Thoracic aorta (tissue), 2 donors: ENCODE data around the gene WDR43. TPM values are rescaled to one million over a fixed set of nuclear protein-coding genes. Genes with fewer than 3 reads are reported as not detected.

Experiments
- ATAC-seq: fragments of 150-250 bp; one replicate; pipeline ENCODE4 v1.8.0; 2017; ENCODE audit warnings: low read depth; ENCODE audit not compliant: insufficient number of reproducible peaks, low FRiP score
- DNase-seq: peaks from one replicate; pipeline ENCODE4 v3.0.0-alpha.2; 2020; ENCODE audit warnings: low spot score
- H3K27ac ChIP-seq, 2 donors: fragments of 200-600 bp; sonication (generic); 1 replicate in 1 of 2; 2 replicates in 1 of 2; pipeline ENCODE4 v1.5.1; 2016; ENCODE audit warnings: mild to moderate bottlenecking in 2 of 2, moderate library complexity in 2 of 2
- H3K27me3 ChIP-seq: fragments of 200-600 bp; sonication (generic); replicated peaks from 2 replicates; pipeline ENCODE4 v1.6.0; 2016; ENCODE audit warnings: mild to moderate bottlenecking; ENCODE audit not compliant: insufficient read depth
- H3K36me3 ChIP-seq: fragments of 200-600 bp; sonication (generic); one replicate; pipeline ENCODE4 v1.5.1; 2016
- H3K4me1 ChIP-seq, 2 donors: fragments of 200-600 bp; sonication (generic); 1 replicate in 1 of 2; 2 replicates in 1 of 2; pipeline versions ENCODE4 v1.5.1 to v1.6.0; 2016; ENCODE audit warnings: low read depth in 2 of 2, mild to moderate bottlenecking in 1 of 2; ENCODE audit not compliant: control insufficient read depth in 1 of 2
- H3K4me3 ChIP-seq: fragments of 200-600 bp; sonication (generic); 2 replicates; pipeline ENCODE4 v1.5.1; 2016; ENCODE audit warnings: mild to moderate bottlenecking
- H3K9me3 ChIP-seq: fragments of 200-600 bp; sonication (generic); 2 replicates; pipeline ENCODE4 v1.5.1; 2016
- total RNA-seq, 2 donors: library from RNA; depleted of rRNA; stranded (reverse); fragments of >200 nt; gene quantifications; one replicate each; pipeline versions ENCODE4 v1.1.0 to v1.2.3, GENCODE V29; 2016
- TF ChIP-seq, protein P1 (sequence below): fragments of 200-600 bp; sonication (generic); IDR thresholded peaks from one replicate; pipeline ENCODE4 v1.5.1; 2019; ENCODE audit warnings: antibody characterized with exemption

WDR43 gene
- total RNA-seq, 2 donors from 2014 or later, result 19.8 to 76.4 TPM

DNA sequence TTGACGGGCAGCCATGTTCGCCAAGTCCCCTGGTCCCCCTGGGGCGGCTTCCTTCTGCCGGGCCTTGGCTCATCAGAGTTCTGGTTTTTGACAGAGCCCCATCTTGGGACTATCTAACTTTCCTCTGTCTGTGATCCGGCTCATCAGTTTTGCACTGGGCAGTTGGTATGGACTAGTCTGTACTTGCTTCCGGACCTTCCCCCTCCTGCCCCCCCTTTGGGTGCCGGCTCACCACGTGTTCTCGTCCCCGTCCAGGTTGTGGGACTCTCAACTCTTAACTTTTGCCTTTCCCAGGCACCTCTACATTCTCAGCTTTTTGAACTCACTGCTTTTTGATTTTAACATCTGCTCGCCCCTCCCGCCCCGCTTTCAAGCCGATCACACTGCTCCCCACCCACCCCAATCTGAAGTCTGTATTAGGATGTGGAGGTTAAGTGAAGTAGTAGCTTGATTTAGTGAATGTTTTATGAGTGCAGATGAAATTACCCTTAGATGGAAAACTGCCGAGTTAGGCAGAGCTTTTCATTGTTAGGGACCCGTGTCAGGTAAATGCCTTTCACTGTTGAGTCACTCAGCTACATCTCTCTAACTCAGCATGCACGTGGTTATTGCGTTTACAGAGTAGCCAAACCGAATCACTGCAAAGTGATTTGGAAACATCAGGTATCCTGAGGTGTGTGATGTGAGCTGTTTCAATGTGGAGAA is 874 bp downstream of the WDR43 start:
- DNase-seq (peak; percentile 5), ATAC-seq (peak; percentile 15)
- TF ChIP-seq, protein P1, sequence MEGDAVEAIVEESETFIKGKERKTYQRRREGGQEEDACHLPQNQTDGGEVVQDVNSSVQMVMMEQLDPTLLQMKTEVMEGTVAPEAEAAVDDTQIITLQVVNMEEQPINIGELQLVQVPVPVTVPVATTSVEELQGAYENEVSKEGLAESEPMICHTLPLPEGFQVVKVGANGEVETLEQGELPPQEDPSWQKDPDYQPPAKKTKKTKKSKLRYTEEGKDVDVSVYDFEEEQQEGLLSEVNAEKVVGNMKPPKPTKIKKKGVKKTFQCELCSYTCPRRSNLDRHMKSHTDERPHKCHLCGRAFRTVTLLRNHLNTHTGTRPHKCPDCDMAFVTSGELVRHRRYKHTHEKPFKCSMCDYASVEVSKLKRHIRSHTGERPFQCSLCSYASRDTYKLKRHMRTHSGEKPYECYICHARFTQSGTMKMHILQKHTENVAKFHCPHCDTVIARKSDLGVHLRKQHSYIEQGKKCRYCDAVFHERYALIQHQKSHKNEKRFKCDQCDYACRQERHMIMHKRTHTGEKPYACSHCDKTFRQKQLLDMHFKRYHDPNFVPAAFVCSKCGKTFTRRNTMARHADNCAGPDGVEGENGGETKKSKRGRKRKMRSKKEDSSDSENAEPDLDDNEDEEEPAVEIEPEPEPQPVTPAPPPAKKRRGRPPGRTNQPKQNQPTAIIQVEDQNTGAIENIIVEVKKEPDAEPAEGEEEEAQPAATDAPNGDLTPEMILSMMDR, result no peak
- H3K9me3 ChIP-seq, result no peaks in the 10 kb centered on the region
- H3K27ac ChIP-seq, result peak overlapping the region; percentile 55 to 81
- H3K27me3 ChIP-seq, result no peaks in the 10 kb centered on the region
- peak overlapping the region; percentile 97 for H3K4me3 ChIP-seq
- no peaks in the 10 kb centered on the region for H3K36me3 ChIP-seq
- H3K4me1 ChIP-seq, result peaks cover 12 to 32% of the 10 kb centered on the region in 2 donors

- no peaks in the 10 kb centered on the region for H3K9me3 ChIP-seq
- H3K4me1 ChIP-seq, result peaks cover 12 to 32% of the 10 kb centered on the region in 2 donors
- H3K27ac ChIP-seq, result no peak overlapping the region
- no peak overlapping the region for H3K4me3 ChIP-seq
- H3K27me3 ChIP-seq, result no peaks in the 10 kb centered on the region
- ATAC-seq, result no peak
- no peak for DNase-seq
- TF ChIP-seq, protein P1, result no peak
- no peaks in the 10 kb centered on the region for H3K36me3 ChIP-seq
Measured at GRCh38 chr2:28896906-28897305, 2.4 kb downstream of the WDR43 start.

- Histone ChIP-seq H3K4me1 (peaks cover 12 to 32% of the 10 kb centered on the region in 2 donors), H3K36me3 (no peaks in the 10 kb centered on the region), H3K4me3 (no peak overlapping the region), H3K9me3 (no peaks in the 10 kb centered on the region), H3K27me3 (no peaks in the 10 kb centered on the region), H3K27ac (no peak overlapping the region)
- DNase-seq, result no peak
- TF ChIP-seq, protein P1, result no peak
- ATAC-seq, result no peak
Measured at GRCh38 chr2:28898048-28898447, 3.6 kb downstream of the WDR43 start.

- Histone ChIP-seq H3K4me3 (no peak overlapping the region), H3K27ac (no peak overlapping the region), H3K4me1 (peaks cover 5 to 20% of the 10 kb centered on the region in 2 donors), H3K27me3 (no peaks in the 10 kb centered on the region), H3K9me3 (no peaks in the 10 kb centered on the region), H3K36me3 (peaks cover 3% of the 10 kb centered on the region)
- ATAC-seq, result no peak
- TF ChIP-seq, protein P1, result no peak
- no peak for DNase-seq
Measured at GRCh38 chr2:28901202-28901601, 6.7 kb downstream of the WDR43 start.

DNA sequence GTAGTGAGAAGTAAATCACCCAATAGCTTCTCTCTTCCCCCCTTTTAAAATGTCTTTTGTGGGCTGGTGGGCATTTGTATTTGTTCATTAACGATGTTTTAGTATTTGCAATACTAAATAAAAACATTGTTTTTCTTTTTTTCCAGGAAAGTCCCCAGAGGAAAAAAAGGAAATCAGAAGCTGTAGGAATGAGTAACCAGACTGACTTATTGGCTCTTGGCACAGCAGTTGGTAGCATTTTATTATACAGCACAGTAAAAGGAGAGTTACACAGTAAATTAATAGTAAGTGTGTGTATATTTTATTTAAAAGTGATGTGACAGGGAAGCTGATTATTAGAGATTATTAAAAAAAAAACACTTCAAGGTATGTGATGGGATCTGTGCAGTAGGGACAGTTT is 7.4 kb downstream of the WDR43 start:
- H3K9me3 ChIP-seq, result no peaks in the 10 kb centered on the region
- TF ChIP-seq, protein P1, result no peak
- H3K27me3 ChIP-seq, result no peaks in the 10 kb centered on the region
- H3K27ac ChIP-seq, result no peak overlapping the region
- peaks cover 8% of the 10 kb centered on the region for H3K36me3 ChIP-seq
- DNase-seq (no peak), ATAC-seq (no peak)
- H3K4me3 ChIP-seq, result no peak overlapping the region
- H3K4me1 ChIP-seq, result peaks cover 4 to 14% of the 10 kb centered on the region in 2 donors
